WTC11 (cell line): Measurements from ENCODE around the gene FRMD5. TPM values are rescaled to one million over a fixed set of nuclear protein-coding genes. Genes with fewer than 3 reads are reported as not detected.

Experiments used
- CBFB ChIP-seq: sonication (generic); formaldehyde crosslinking; IDR thresholded peaks from 2 replicates; pipeline ENCODE4 v1.8.1; 2022; ENCODE audit warnings: mild to moderate bottlenecking, low read depth, missing genetic modification reagents
- CDX4 ChIP-seq: fragments of 250-450 bp; sonication (Bioruptor Pico); IDR thresholded peaks from 2 replicates; pipeline ENCODE4 v1.9.0; 2021; ENCODE audit warnings: moderate library complexity, mild to moderate bottlenecking, inconsistent platforms, borderline replicate concordance
- CREM ChIP-seq: sonication (generic); formaldehyde crosslinking; IDR thresholded peaks from 2 replicates; pipeline ENCODE4 v1.8.1; 2022; ENCODE audit warnings: mild to moderate bottlenecking, missing genetic modification reagents, moderate library complexity
- ELF4 ChIP-seq: sonication (generic); formaldehyde crosslinking; IDR thresholded peaks from 2 replicates; pipeline ENCODE4 v1.8.1; 2022; ENCODE audit warnings: low read depth, mild to moderate bottlenecking, moderate library complexity, missing genetic modification reagents
- ESRRA ChIP-seq: sonication (generic); formaldehyde crosslinking; IDR thresholded peaks from 2 replicates; pipeline ENCODE4 v1.8.1; 2022; ENCODE audit warnings: mild to moderate bottlenecking, missing genetic modification reagents, borderline replicate concordance
- FOXK1 ChIP-seq: sonication (generic); formaldehyde crosslinking; IDR thresholded peaks from 2 replicates; pipeline ENCODE4 v1.8.0; 2022; ENCODE audit warnings: mild to moderate bottlenecking, moderate library complexity, missing genetic modification reagents
- FOXP1 ChIP-seq: sonication (generic); formaldehyde crosslinking; IDR thresholded peaks from 2 replicates; pipeline ENCODE4 v1.8.0; 2022; ENCODE audit warnings: missing genetic modification reagents, mild to moderate bottlenecking, moderate library complexity, borderline replicate concordance
- GABPB1 ChIP-seq: sonication (generic); formaldehyde crosslinking; IDR thresholded peaks from 2 replicates; pipeline ENCODE4 v1.8.1; 2023; ENCODE audit warnings: mild to moderate bottlenecking, missing genetic modification reagents
- HMGA2 ChIP-seq: fragments of 250-450 bp; sonication (Bioruptor Pico); IDR thresholded peaks from 2 replicates; pipeline ENCODE4 v1.4.0; 2021; ENCODE audit warnings: mild to moderate bottlenecking, moderate library complexity
- HMGXB4 ChIP-seq: sonication (generic); formaldehyde crosslinking; IDR thresholded peaks from 2 replicates; pipeline ENCODE4 v1.8.1; 2023; ENCODE audit warnings: mild to moderate bottlenecking, moderate library complexity, missing genetic modification reagents
- JAZF1 ChIP-seq: fragments of 250-450 bp; sonication (Bioruptor Pico); IDR thresholded peaks from 2 replicates; pipeline ENCODE4 v1.9.0; 2021; ENCODE audit warnings: moderate library complexity, mild to moderate bottlenecking, inconsistent platforms
- MXD4 ChIP-seq: fragments of 250-450 bp; sonication (Bioruptor Pico); IDR thresholded peaks from 2 replicates; pipeline ENCODE4 v1.8.0; 2021; ENCODE audit warnings: mild to moderate bottlenecking, moderate library complexity, borderline replicate concordance
- MYBL2 ChIP-seq: sonication (generic); formaldehyde crosslinking; IDR thresholded peaks from 2 replicates; pipeline ENCODE4 v1.8.1; 2023; ENCODE audit warnings: mild to moderate bottlenecking, moderate library complexity, missing genetic modification reagents
- PRRX2 ChIP-seq: fragments of 250-450 bp; sonication (Bioruptor Pico); IDR thresholded peaks from 2 replicates; pipeline ENCODE4 v1.8.0; 2021; ENCODE audit warnings: mild to moderate bottlenecking
- RORB ChIP-seq: fragments of 250-450 bp; sonication (Bioruptor Pico); IDR thresholded peaks from 2 replicates; pipeline ENCODE4 v1.9.0; 2021; ENCODE audit warnings: mild to moderate bottlenecking
- TEAD1 ChIP-seq: sonication (generic); formaldehyde crosslinking; IDR thresholded peaks from 2 replicates; pipeline ENCODE4 v1.8.0; 2022; ENCODE audit warnings: mild to moderate bottlenecking, missing genetic modification reagents
- TEAD4 ChIP-seq: sonication (generic); formaldehyde crosslinking; IDR thresholded peaks from 2 replicates; pipeline ENCODE4 v1.8.0; 2022; ENCODE audit warnings: mild to moderate bottlenecking, missing genetic modification reagents
- USF1 ChIP-seq: sonication (generic); formaldehyde crosslinking; IDR thresholded peaks from 2 replicates; pipeline ENCODE4 v1.8.0; 2022; ENCODE audit warnings: mild to moderate bottlenecking, missing genetic modification reagents
- ZNF138 ChIP-seq: sonication (generic); formaldehyde crosslinking; conservative IDR thresholded peaks from 2 replicates; pipeline ENCODE4 v1.8.1; 2022; ENCODE audit warnings: mild to moderate bottlenecking, moderate library complexity, missing genetic modification reagents
- ZNF232 ChIP-seq: sonication (generic); formaldehyde crosslinking; IDR thresholded peaks from 2 replicates; pipeline ENCODE4 v1.8.0; 2022; ENCODE audit warnings: mild to moderate bottlenecking, missing genetic modification reagents
- total RNA-seq: library from RNA; stranded (reverse); gene quantifications from 3 replicates; pipeline ENCODE4 v1.2.3, GENCODE V29; 2021
- TF ChIP-seq, protein P1 (sequence below): sonication (generic); formaldehyde crosslinking; IDR thresholded peaks from 2 replicates; pipeline ENCODE4 v1.8.1; 2023; ENCODE audit warnings: mild to moderate bottlenecking, missing genetic modification reagents, moderate library complexity
- TF ChIP-seq, protein P2 (sequence below): sonication (generic); formaldehyde crosslinking; IDR thresholded peaks from 2 replicates; pipeline ENCODE4 v1.8.1; 2022; ENCODE audit warnings: mild to moderate bottlenecking, moderate library complexity, missing genetic modification reagents
- TF ChIP-seq, protein P3 (sequence below): sonication (generic); formaldehyde crosslinking; IDR thresholded peaks from 2 replicates; pipeline ENCODE4 v1.8.0; 2022; ENCODE audit warnings: mild to moderate bottlenecking, missing genetic modification reagents
- TF ChIP-seq, protein P4 (sequence below): sonication (generic); formaldehyde crosslinking; IDR thresholded peaks from 2 replicates; pipeline ENCODE4 v1.8.1; 2022; ENCODE audit warnings: mild to moderate bottlenecking, missing genetic modification reagents, moderate library complexity, borderline replicate concordance
- TF ChIP-seq, protein P5 (sequence below): sonication (generic); formaldehyde crosslinking; IDR thresholded peaks from 2 replicates; pipeline ENCODE4 v1.8.0; 2023; ENCODE audit warnings: missing genetic modification reagents, mild to moderate bottlenecking, borderline replicate concordance
- TF ChIP-seq, protein P6 (sequence below): sonication (generic); formaldehyde crosslinking; conservative IDR thresholded peaks from 2 replicates; pipeline ENCODE4 v1.8.1; 2022; ENCODE audit warnings: mild to moderate bottlenecking, missing genetic modification reagents
- TF ChIP-seq, protein P7 (sequence below): sonication (generic); formaldehyde crosslinking; IDR thresholded peaks from 2 replicates; pipeline ENCODE4 v1.8.1; 2023; ENCODE audit warnings: mild to moderate bottlenecking, missing genetic modification reagents

FRMD5 gene
- total RNA-seq, 1 experiment from 2014 or later, result 14.1 TPM

DNA sequence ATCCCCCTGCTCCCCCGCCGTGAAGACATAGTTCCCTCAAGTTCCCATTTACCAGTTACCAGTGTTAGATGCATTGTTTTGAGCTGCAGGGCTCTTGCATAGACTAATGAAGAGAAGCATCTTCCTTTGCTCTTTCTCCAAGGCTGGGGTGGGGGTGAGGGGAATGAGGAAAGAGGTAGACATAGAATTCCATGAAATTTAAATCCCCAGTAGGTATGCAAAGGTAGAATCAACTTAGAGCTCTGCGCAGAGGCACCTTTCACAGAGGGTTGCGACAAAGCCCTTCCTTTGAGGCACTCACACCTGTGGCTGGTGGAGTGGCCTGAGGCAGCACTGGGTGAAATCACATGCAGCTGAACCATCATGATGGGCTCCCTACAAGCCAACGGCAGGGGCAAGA lies 266.9 kb downstream of the FRMD5 start (continued):
- TF ChIP-seq TEAD4 (CRISPR knock-in tag), result no peak
- no peak for TF ChIP-seq RORB (CRISPR knock-in tag)
- TF ChIP-seq, protein P1, sequence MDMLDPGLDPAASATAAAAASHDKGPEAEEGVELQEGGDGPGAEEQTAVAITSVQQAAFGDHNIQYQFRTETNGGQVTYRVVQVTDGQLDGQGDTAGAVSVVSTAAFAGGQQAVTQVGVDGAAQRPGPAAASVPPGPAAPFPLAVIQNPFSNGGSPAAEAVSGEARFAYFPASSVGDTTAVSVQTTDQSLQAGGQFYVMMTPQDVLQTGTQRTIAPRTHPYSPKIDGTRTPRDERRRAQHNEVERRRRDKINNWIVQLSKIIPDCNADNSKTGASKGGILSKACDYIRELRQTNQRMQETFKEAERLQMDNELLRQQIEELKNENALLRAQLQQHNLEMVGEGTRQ (CRISPR knock-in tag), result peak; percentile 28; the same call in 1 of the 2 replicates
- TF ChIP-seq TEAD1, result 0 out of 2 replicates have a peak, but pooled peaks have one; percentile 56
- TF ChIP-seq, protein P2, sequence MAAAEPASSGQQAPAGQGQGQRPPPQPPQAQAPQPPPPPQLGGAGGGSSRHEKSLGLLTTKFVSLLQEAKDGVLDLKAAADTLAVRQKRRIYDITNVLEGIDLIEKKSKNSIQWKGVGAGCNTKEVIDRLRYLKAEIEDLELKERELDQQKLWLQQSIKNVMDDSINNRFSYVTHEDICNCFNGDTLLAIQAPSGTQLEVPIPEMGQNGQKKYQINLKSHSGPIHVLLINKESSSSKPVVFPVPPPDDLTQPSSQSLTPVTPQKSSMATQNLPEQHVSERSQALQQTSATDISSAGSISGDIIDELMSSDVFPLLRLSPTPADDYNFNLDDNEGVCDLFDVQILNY (CRISPR knock-in tag), result no peak
- TF ChIP-seq, protein P3, sequence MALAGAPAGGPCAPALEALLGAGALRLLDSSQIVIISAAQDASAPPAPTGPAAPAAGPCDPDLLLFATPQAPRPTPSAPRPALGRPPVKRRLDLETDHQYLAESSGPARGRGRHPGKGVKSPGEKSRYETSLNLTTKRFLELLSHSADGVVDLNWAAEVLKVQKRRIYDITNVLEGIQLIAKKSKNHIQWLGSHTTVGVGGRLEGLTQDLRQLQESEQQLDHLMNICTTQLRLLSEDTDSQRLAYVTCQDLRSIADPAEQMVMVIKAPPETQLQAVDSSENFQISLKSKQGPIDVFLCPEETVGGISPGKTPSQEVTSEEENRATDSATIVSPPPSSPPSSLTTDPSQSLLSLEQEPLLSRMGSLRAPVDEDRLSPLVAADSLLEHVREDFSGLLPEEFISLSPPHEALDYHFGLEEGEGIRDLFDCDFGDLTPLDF (CRISPR knock-in tag), result no peak
- TF ChIP-seq ZNF232 (CRISPR knock-in tag), result peak; percentile 73; the same call in 1 of the 2 replicates
- TF ChIP-seq ESRRA, result no peak
- TF ChIP-seq, protein P4, sequence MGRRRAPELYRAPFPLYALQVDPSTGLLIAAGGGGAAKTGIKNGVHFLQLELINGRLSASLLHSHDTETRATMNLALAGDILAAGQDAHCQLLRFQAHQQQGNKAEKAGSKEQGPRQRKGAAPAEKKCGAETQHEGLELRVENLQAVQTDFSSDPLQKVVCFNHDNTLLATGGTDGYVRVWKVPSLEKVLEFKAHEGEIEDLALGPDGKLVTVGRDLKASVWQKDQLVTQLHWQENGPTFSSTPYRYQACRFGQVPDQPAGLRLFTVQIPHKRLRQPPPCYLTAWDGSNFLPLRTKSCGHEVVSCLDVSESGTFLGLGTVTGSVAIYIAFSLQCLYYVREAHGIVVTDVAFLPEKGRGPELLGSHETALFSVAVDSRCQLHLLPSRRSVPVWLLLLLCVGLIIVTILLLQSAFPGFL, result no peak
- no peak for TF ChIP-seq GABPB1 (CRISPR knock-in tag)
- TF ChIP-seq PRRX2 (CRISPR knock-in tag), result no peak
- TF ChIP-seq FOXP1 (CRISPR knock-in tag), result no peak
- TF ChIP-seq ELF4, result no peak
- no peak for TF ChIP-seq CBFB (CRISPR knock-in tag)
- TF ChIP-seq, protein P5, sequence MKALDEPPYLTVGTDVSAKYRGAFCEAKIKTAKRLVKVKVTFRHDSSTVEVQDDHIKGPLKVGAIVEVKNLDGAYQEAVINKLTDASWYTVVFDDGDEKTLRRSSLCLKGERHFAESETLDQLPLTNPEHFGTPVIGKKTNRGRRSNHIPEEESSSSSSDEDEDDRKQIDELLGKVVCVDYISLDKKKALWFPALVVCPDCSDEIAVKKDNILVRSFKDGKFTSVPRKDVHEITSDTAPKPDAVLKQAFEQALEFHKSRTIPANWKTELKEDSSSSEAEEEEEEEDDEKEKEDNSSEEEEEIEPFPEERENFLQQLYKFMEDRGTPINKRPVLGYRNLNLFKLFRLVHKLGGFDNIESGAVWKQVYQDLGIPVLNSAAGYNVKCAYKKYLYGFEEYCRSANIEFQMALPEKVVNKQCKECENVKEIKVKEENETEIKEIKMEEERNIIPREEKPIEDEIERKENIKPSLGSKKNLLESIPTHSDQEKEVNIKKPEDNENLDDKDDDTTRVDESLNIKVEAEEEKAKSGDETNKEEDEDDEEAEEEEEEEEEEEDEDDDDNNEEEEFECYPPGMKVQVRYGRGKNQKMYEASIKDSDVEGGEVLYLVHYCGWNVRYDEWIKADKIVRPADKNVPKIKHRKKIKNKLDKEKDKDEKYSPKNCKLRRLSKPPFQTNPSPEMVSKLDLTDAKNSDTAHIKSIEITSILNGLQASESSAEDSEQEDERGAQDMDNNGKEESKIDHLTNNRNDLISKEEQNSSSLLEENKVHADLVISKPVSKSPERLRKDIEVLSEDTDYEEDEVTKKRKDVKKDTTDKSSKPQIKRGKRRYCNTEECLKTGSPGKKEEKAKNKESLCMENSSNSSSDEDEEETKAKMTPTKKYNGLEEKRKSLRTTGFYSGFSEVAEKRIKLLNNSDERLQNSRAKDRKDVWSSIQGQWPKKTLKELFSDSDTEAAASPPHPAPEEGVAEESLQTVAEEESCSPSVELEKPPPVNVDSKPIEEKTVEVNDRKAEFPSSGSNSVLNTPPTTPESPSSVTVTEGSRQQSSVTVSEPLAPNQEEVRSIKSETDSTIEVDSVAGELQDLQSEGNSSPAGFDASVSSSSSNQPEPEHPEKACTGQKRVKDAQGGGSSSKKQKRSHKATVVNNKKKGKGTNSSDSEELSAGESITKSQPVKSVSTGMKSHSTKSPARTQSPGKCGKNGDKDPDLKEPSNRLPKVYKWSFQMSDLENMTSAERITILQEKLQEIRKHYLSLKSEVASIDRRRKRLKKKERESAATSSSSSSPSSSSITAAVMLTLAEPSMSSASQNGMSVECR, result no peak
- TF ChIP-seq USF1 (CRISPR knock-in tag), result no peak
- TF ChIP-seq MYBL2, result no peak
- TF ChIP-seq JAZF1 (CRISPR knock-in tag), result no peak
- no peak for TF ChIP-seq HMGA2
- no peak for TF ChIP-seq HMGXB4
- TF ChIP-seq CDX4 (CRISPR knock-in tag), result no peak
- TF ChIP-seq FOXK1, result peak; percentile 43; the same call in 1 of the 2 replicates
- TF ChIP-seq, protein P6, sequence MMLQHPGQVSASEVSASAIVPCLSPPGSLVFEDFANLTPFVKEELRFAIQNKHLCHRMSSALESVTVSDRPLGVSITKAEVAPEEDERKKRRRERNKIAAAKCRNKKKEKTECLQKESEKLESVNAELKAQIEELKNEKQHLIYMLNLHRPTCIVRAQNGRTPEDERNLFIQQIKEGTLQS (CRISPR knock-in tag), result no peak
- TF ChIP-seq CREM (CRISPR knock-in tag), result 0 out of 2 replicates have a peak, but pooled peaks have one; percentile 21
- TF ChIP-seq MXD4 (CRISPR knock-in tag), result no peak
- TF ChIP-seq, protein P7, sequence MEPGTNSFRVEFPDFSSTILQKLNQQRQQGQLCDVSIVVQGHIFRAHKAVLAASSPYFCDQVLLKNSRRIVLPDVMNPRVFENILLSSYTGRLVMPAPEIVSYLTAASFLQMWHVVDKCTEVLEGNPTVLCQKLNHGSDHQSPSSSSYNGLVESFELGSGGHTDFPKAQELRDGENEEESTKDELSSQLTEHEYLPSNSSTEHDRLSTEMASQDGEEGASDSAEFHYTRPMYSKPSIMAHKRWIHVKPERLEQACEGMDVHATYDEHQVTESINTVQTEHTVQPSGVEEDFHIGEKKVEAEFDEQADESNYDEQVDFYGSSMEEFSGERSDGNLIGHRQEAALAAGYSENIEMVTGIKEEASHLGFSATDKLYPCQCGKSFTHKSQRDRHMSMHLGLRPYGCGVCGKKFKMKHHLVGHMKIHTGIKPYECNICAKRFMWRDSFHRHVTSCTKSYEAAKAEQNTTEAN, result 0 out of 2 replicates have a peak, but pooled peaks have one; percentile 52
- no peak for TF ChIP-seq ZNF138 (CRISPR knock-in tag)
